ENCODE results near the gene COL6A3. TPM values are rescaled to one million over a fixed set of nuclear protein-coding genes. Genes with fewer than 3 reads are reported as not detected.

The COL6A3 gene
- total and polyA plus RNA-seq, 9 of the 15 experiments (the other 6 are each of a cell fraction or from before 2014, with no cell fraction given): 0.07 to 4.1 (median 1.5) TPM

GRCh38 chr2:237380768-237381167, 33.2 kb downstream of the COL6A3 start:
- no peaks in the 10 kb centered on the region for H3K9me1 ChIP-seq (ENCODE audit: control insufficient read depth, insufficient read depth, low read length)
- no peaks in the 10 kb centered on the region for H3K79me2 ChIP-seq (ENCODE audit: control insufficient read depth, insufficient read depth, low read length)
- no peaks in the 10 kb centered on the region for H3K36me3 ChIP-seq (ENCODE audit: control insufficient read depth, insufficient read depth, low read length)
- ChIA-PET POLR2A (no interaction called here), CTCF (ENCODE audit: low intra/inter-chr PET ratio) (no interaction called here)
- no peak overlapping the region for H2AFZ ChIP-seq (ENCODE audit: low read depth, low read length)
- TF ChIP-seq BRD4 (IDR thresholded peaks at IDR 0.05) (no peak), ZNF778 (CRISPR knock-in tag; IDR thresholded peaks at IDR 0.05) (no peak), PRMT5 (CRISPR knock-in tag; IDR thresholded peaks at IDR 0.05) (no peak)
- DNase-seq (ENCODE audit: extremely low read depth in 1 of 4, low spot score in 3 of 4) (no peak), ATAC-seq (no peak), FAIRE-seq (no peak)
- H3K9me3 ChIP-seq (replicated peaks; ENCODE audit: control insufficient read depth, insufficient read depth, low read depth, low read length): no peaks in the 10 kb centered on the region
- WGBS (ENCODE audit: insufficient coverage, low coverage, missing lambda C conversion rate): 10% methylated on average over 6 of the region's 6 CpGs
- no peak overlapping the region for H3K27ac ChIP-seq (ENCODE audit: extremely low read depth, low read depth, low read length)
- no peaks in the 10 kb centered on the region for H4K20me1 ChIP-seq (replicated peaks; ENCODE audit: control insufficient read depth, insufficient read depth, low read length)
- no peaks in the 10 kb centered on the region for H3K4me1 ChIP-seq (replicated peaks in 1 of 2; ENCODE audit: control insufficient read depth in 2 of 2, insufficient read depth in 2 of 2, low read length in 2 of 2)
- no TSS peak for BruUV-seq (replicated peaks)
- H3K4me2 ChIP-seq (ENCODE audit: insufficient read depth, low read length): no peak overlapping the region
- in situ Hi-C loops (cut with MboI): no loop called here
- no peak overlapping the region for H3K4me3 ChIP-seq
- H3K9ac ChIP-seq (ENCODE audit: insufficient read depth in 1 of 2, low read depth in 2 of 2, low read length in 2 of 2): no peak overlapping the region
- H3K27me3 ChIP-seq (ENCODE audit: control insufficient read depth in 2 of 2, insufficient read depth in 2 of 2, low read length in 2 of 2): peaks cover 0 to 23% of the 10 kb centered on the region in 2 experiments; a peak in 3 of 5 replicates
- intact Hi-C loops (cut with micrococcal nuclease): no loop called here

- ATAC-seq (no peak), FAIRE-seq (no peak), DNase-seq (ENCODE audit: extremely low read depth in 1 of 4, low spot score in 3 of 4) (no peak)
- no TSS peak for BruUV-seq (replicated peaks)
- Histone ChIP-seq H3K9me3 (replicated peaks; ENCODE audit: control insufficient read depth, insufficient read depth, low read depth, low read length) (no peaks in the 10 kb centered on the region), H3K4me2 (ENCODE audit: insufficient read depth, low read length) (no peak overlapping the region), H3K4me3 (no peak overlapping the region), H4K20me1 (replicated peaks; ENCODE audit: control insufficient read depth, insufficient read depth, low read length) (no peaks in the 10 kb centered on the region), H3K27me3 (ENCODE audit: control insufficient read depth in 2 of 2, insufficient read depth in 2 of 2, low read length in 2 of 2) (peaks cover 0 to 33% of the 10 kb centered on the region in 2 experiments; a peak in 3 of 5 replicates), H3K36me3 (ENCODE audit: control insufficient read depth, insufficient read depth, low read length) (no peaks in the 10 kb centered on the region), H3K4me1 (replicated peaks in 1 of 2; ENCODE audit: control insufficient read depth in 2 of 2, insufficient read depth in 2 of 2, low read length in 2 of 2) (no peaks in the 10 kb centered on the region), H3K27ac (ENCODE audit: extremely low read depth, low read depth, low read length) (no peak overlapping the region), H3K9me1 (ENCODE audit: control insufficient read depth, insufficient read depth, low read length) (no peaks in the 10 kb centered on the region), H3K79me2 (ENCODE audit: control insufficient read depth, insufficient read depth, low read length) (no peaks in the 10 kb centered on the region), H2AFZ (ENCODE audit: low read depth, low read length) (no peak overlapping the region), H3K9ac (ENCODE audit: insufficient read depth in 1 of 2, low read depth in 2 of 2, low read length in 2 of 2) (no peak overlapping the region)
- POLR2A ChIA-PET: no interaction called here
- TF ChIP-seq EZH2 (IDR thresholded peaks at IDR 0.05; ENCODE audit: borderline replicate concordance, low read depth, low read length) (no peak), TAF1 (IDR thresholded peaks at IDR 0.05; ENCODE audit: control insufficient read depth, extremely low read depth, insufficient read depth, low read length, severe bottlenecking) (no peak)
- WGBS (ENCODE audit: insufficient coverage, low coverage, missing lambda C conversion rate): 0% methylated on average over 3 of the region's 3 CpGs
- intact Hi-C loops (cut with micrococcal nuclease): no loop called here
- CTCF ChIA-PET (ENCODE audit: low intra/inter-chr PET ratio): no interaction called here
- in situ Hi-C loops (cut with MboI): no loop called here
Measured at GRCh38 chr2:237379636-237380035, 34.3 kb downstream of the COL6A3 start.

Data from K562 (cell line).